H9 (cell line): ENCODE results near the gene PI4KB. TPM values are rescaled to one million over a fixed set of nuclear protein-coding genes. Genes with fewer than 3 reads are reported as not detected.
A peak's percentile ranks its signal among the peaks of the same experiment; 100 is the strongest.

Experiments used
- DNase-seq: peaks from one replicate; pipeline ENCODE4 v3.0.0-alpha.2; 2017
- H2AFZ ChIP-seq: one replicate; pipeline ENCODE4 v1.6.1; 2013; ENCODE audit warnings: mild to moderate bottlenecking, low read length, control low read depth, moderate library complexity
- H2AK5ac ChIP-seq: 2 replicates; pipeline ENCODE4 v1.6.1; 2013; ENCODE audit warnings: low read length, control low read depth, mixed read lengths; ENCODE audit not compliant: insufficient read length
- H2BK120ac ChIP-seq: one replicate; pipeline ENCODE4 v1.6.1; 2013; ENCODE audit warnings: low read depth, mild to moderate bottlenecking, low read length, control low read depth, inconsistent platforms; ENCODE audit not compliant: poor library complexity, severe bottlenecking
- H2BK12ac ChIP-seq: 2 replicates; pipeline ENCODE4 v1.6.1; 2013; ENCODE audit warnings: low read length, control low read depth, mixed read lengths, low read depth; ENCODE audit not compliant: insufficient read length
- H2BK15ac ChIP-seq: 2 replicates; pipeline ENCODE4 v1.6.1; 2013; ENCODE audit warnings: low read depth, low read length, control low read depth
- H2BK20ac ChIP-seq: one replicate; pipeline ENCODE4 v1.6.1; 2013; ENCODE audit warnings: low read depth, mild to moderate bottlenecking, low read length, control low read depth, inconsistent platforms; ENCODE audit not compliant: poor library complexity, severe bottlenecking
- H2BK5ac ChIP-seq: 2 replicates; pipeline ENCODE4 v1.6.1; 2013; ENCODE audit warnings: low read length, control low read depth, mixed read lengths; ENCODE audit not compliant: insufficient read length
- H3K14ac ChIP-seq: 2 replicates; pipeline ENCODE4 v1.6.1; 2013; ENCODE audit warnings: low read length, control low read depth; ENCODE audit not compliant: insufficient read depth
- H3K18ac ChIP-seq: 2 replicates; pipeline ENCODE4 v1.6.1; 2013; ENCODE audit warnings: low read depth, mild to moderate bottlenecking, mixed read lengths, low read length, control low read depth; ENCODE audit not compliant: insufficient read length
- H3K23ac ChIP-seq: 2 replicates; pipeline ENCODE4 v1.6.1; 2013; ENCODE audit warnings: low read length, control low read depth, mixed read lengths, low read depth; ENCODE audit not compliant: insufficient read length
- H3K23me2 ChIP-seq: 2 replicates; pipeline ENCODE4 v1.6.1; 2013; ENCODE audit warnings: low read depth, mild to moderate bottlenecking, mixed read lengths, low read length, control low read depth; ENCODE audit not compliant: insufficient read length, poor library complexity, severe bottlenecking
- H3K27ac ChIP-seq: 2 replicates; pipeline ENCODE4 v1.5.1; 2013; ENCODE audit warnings: low read length, control low read depth, mixed read lengths, low read depth; ENCODE audit not compliant: insufficient read length
- H3K27me3 ChIP-seq: 2 replicates; pipeline ENCODE4 v1.6.1; 2013; ENCODE audit warnings: low read length, control low read depth, inconsistent platforms; ENCODE audit not compliant: insufficient read depth
- H3K4ac ChIP-seq: 2 replicates; pipeline ENCODE4 v1.6.1; 2013; ENCODE audit warnings: low read depth, mild to moderate bottlenecking, control low read depth, inconsistent platforms, low read length, moderate library complexity
- H3K4me1 ChIP-seq: 2 replicates; pipeline ENCODE4 v1.6.1; 2013; ENCODE audit warnings: low read length, control low read depth, inconsistent platforms; ENCODE audit not compliant: insufficient read depth
- H3K4me2 ChIP-seq: 2 replicates; pipeline ENCODE4 v1.6.1; 2013; ENCODE audit warnings: low read length, control low read depth, mixed read lengths; ENCODE audit not compliant: insufficient read length, insufficient read depth
- H3K56ac ChIP-seq: 2 replicates; pipeline ENCODE4 v1.6.1; 2013; ENCODE audit warnings: low read depth, mild to moderate bottlenecking, mixed read lengths, low read length, control low read depth; ENCODE audit not compliant: insufficient read length
- H3K79me1 ChIP-seq: 2 replicates; pipeline ENCODE4 v1.6.1; 2013; ENCODE audit warnings: low read depth, mild to moderate bottlenecking, moderate library complexity, low read length, control low read depth, inconsistent platforms; ENCODE audit not compliant: insufficient read depth, poor library complexity, severe bottlenecking
- H3K79me2 ChIP-seq: 2 replicates; pipeline ENCODE4 v1.6.1; 2013; ENCODE audit warnings: low read length, control low read depth, inconsistent platforms; ENCODE audit not compliant: insufficient read depth
- H3K9ac ChIP-seq: 2 replicates; pipeline ENCODE4 v1.6.1; 2013; ENCODE audit warnings: low read length, control low read depth, mixed read lengths; ENCODE audit not compliant: insufficient read length; ENCODE audit errors: extremely low read depth
- H3K9me3 ChIP-seq: one replicate; pipeline ENCODE4 v1.6.1; 2013; ENCODE audit warnings: low read depth, low read length, inconsistent platforms; ENCODE audit not compliant: control insufficient read depth
- H3T11ph ChIP-seq: one replicate; pipeline ENCODE4 v1.6.1; 2013; ENCODE audit warnings: mild to moderate bottlenecking, low read length, control low read depth, inconsistent platforms
- H4K20me1 ChIP-seq: one replicate; pipeline ENCODE4 v1.6.1; 2013; ENCODE audit not compliant: control insufficient read depth, insufficient read length, insufficient read depth
- H4K5ac ChIP-seq: 2 replicates; pipeline ENCODE4 v1.6.1; 2013; ENCODE audit warnings: low read depth, mild to moderate bottlenecking, mixed read lengths, low read length, control low read depth; ENCODE audit not compliant: insufficient read length
- H4K8ac ChIP-seq: replicated peaks from 2 replicates; pipeline ENCODE4 v1.6.1; 2013; ENCODE audit warnings: low read length, control low read depth, mixed read lengths, low read depth; ENCODE audit not compliant: insufficient read length
- H4K91ac ChIP-seq: 2 replicates; pipeline ENCODE4 v1.6.1; 2013; ENCODE audit warnings: low read depth, mild to moderate bottlenecking, moderate library complexity, mixed read lengths, low read length, control low read depth; ENCODE audit not compliant: insufficient read length
- H3K27ac Mint-ChIP-seq, 3 experiments: 2 replicates in 2 of 3; 3 replicates in 1 of 3; pipeline ENCODE4 v1.8.0; 2020 to 2021; ENCODE audit warnings: mixed read lengths in 3 of 3, mild to moderate bottlenecking in 1 of 3, moderate library complexity in 1 of 3
- H3K27me3 Mint-ChIP-seq: 2 replicates; pipeline ENCODE4 v1.8.0; 2021; ENCODE audit warnings: low read depth, mild to moderate bottlenecking, moderate library complexity, mixed read lengths
- H3K36me3 Mint-ChIP-seq, 3 experiments: 2 replicates in 2 of 3; 3 replicates in 1 of 3; pipeline ENCODE4 v1.8.0; 2020 to 2021; ENCODE audit warnings: low read depth in 3 of 3, mixed read lengths in 3 of 3; ENCODE audit not compliant: insufficient read depth in 1 of 3
- H3K4me1 Mint-ChIP-seq, 2 experiments: 2 replicates each; pipeline ENCODE4 v1.8.0; 2020; ENCODE audit warnings: mixed read lengths in 2 of 2
- H3K4me3 Mint-ChIP-seq, 2 experiments: 2 replicates in 1 of 2; 3 replicates in 1 of 2; pipeline ENCODE4 v1.8.0; 2020 to 2021; ENCODE audit warnings: mild to moderate bottlenecking in 2 of 2, mixed read lengths in 2 of 2, moderate library complexity in 1 of 2
- H3K9me3 Mint-ChIP-seq, 2 experiments: 2 replicates in 1 of 2; 3 replicates in 1 of 2; pipeline ENCODE4 v1.8.0; 2020; ENCODE audit warnings: mild to moderate bottlenecking in 2 of 2, mixed read lengths in 2 of 2, moderate library complexity in 1 of 2
- CTCF ChIP-seq: fragments of 200-600 bp; sonication (generic); conservative IDR thresholded peaks from 3 replicates; pipeline ENCODE4 v1.8.0; 2021; ENCODE audit warnings: antibody characterized with exemption, mild to moderate bottlenecking
- WGBS: extraction: QIAGEN DNeasy Blood & Tissue Kit; methylation state at CpG from one replicate; pipeline ENCODE4 v1.1.7; 2013; ENCODE audit warnings: missing lambda C conversion rate, low lambda C conversion rate, mixed read lengths; ENCODE audit not compliant: insufficient read length; ENCODE audit errors: extremely low coverage; 5-methylcytosine and 5-hydroxymethylcytosine counted together
- total RNA-seq: library from RNA; stranded (reverse); gene quantifications from 2 replicates; pipeline ENCODE4 v1.2.1, GENCODE V29; 2021

PI4KB gene
- total RNA-seq, 1 experiment from 2014 or later = 39.1 TPM

- WGBS = no CpG with 5 or more reads among the region's 4 CpGs
- Histone ChIP-seq H3K27ac (no peak overlapping the region), H2BK15ac (no peak overlapping the region), H3K79me1 (no peaks in the 10 kb centered on the region), H4K5ac (no peak overlapping the region), H3K56ac (no peak overlapping the region), H2AFZ (no peak overlapping the region), H3T11ph (no peak overlapping the region), H4K20me1 (no peaks in the 10 kb centered on the region), H2BK5ac (no peak overlapping the region), H3K23me2 (no peaks in the 10 kb centered on the region), H4K91ac (no peak overlapping the region), H2AK5ac (no peak overlapping the region), H3K4ac (no peak overlapping the region), H3K14ac (no peak overlapping the region; the same call in 1 of the 2 replicates), H3K4me2 (no peak overlapping the region), H3K27me3 (no peaks in the 10 kb centered on the region), H2BK12ac (no peak overlapping the region), H3K18ac (no peak overlapping the region), H2BK120ac (no peak overlapping the region), H3K79me2 (no peaks in the 10 kb centered on the region), H3K9ac (no peak overlapping the region), H3K4me1 (no peaks in the 10 kb centered on the region), H3K9me3 (no peaks in the 10 kb centered on the region), H3K23ac (no peak overlapping the region), H4K8ac (no peak overlapping the region), H2BK20ac (no peak overlapping the region)
- H3K4me3 Mint-ChIP-seq = no peak overlapping the region
- H3K9me3 Mint-ChIP-seq = peaks cover 29% of the 10 kb centered on the region in 2 experiments
- peaks cover 25 to 44% (median 40%) of the 10 kb centered on the region in 3 experiments for H3K36me3 Mint-ChIP-seq
- peak; percentile 36; the same call in 1 of the 3 replicates for TF ChIP-seq CTCF
- no peak for DNase-seq
- H3K27me3 Mint-ChIP-seq = no peaks in the 10 kb centered on the region; the same call in 1 of the 2 replicates
- H3K4me1 Mint-ChIP-seq = no peaks in the 10 kb centered on the region
- peak overlapping the region in 1 of 3 experiments; percentile 1; a peak in 1 of 7 replicates for H3K27ac Mint-ChIP-seq
Measured at GRCh38 chr1:151364996-151365395, 37.8 kb upstream of the PI4KB start.
